Measurements from ENCODE around the gene RAB11FIP4.

RAB11FIP4 gene

DNA sequence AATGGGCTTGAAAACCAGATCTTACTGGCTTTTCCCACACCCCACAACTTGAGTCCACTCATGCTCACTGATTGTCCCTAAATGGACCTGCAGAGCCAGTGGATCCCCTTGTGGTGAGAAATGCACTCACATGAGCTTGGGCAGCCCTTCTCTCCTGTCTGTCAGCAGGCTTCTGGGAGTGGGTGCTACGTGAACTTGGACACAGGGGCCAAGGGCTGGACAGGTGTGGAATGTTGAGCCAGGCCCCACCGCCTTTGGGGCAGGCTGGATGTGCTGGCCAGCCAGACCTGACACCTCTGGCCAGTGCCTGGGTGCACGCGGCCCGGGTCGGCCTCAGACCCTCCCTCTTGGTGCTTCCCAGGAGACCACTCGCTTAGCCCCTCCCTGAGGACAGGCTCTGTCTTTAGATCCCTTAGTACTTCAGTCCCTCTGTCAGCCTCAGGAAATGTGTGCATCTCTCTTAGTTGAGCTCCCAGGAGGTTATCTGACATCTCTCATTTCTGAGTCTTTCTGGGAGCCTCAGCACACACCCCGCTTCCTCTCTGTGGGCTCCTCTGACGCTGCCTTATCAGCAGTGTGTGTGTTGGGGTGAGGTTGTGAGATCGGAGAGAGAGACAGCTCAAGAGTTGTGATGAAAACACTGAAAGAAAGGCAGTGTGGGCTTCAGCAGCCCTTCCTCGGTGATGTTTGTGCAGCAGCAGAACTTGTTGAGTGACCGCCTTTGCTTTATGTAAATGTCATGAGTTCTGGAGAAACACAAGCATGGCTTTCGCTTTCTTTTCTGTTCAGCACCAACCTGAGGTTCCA is 117.0 kb downstream of the RAB11FIP4 start:
- peak; percentile 79 for DNase-seq

DNA sequence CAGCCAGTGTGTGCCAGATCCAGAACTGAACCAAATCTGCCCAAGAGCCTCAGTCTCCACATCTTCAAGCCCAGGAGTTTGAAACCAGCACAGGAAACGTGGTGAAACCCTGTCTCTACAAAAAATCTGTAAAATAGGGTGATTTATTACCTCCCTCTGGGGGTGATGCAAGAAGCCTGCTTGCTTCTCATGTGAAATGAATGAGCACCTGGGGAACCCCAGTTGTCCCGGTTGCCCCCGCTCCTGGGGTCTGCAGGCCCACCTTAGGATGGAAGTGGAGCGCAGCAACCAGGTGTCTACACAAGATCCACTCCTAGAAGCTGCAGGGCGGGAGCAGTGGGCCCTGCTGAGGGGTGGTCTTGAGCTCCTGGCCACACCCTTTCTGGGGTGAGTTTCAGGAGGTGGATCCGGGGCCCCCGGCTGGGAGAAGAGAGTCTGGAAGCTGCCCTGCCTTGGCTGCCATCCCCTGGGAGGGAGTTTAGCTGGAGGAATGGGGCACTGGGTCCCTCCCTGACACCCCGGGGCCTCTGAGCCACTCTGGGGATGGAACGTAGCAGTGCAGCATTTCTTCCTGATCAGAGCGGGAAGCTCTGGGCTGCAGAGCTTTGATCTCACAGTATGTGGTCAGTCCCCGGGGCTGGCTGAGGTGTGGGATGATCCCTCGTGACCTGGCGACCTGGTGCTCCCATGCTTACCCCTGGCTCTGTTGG is 117.8 kb downstream of the RAB11FIP4 start:
- peak; percentile 59 for DNase-seq

DNA sequence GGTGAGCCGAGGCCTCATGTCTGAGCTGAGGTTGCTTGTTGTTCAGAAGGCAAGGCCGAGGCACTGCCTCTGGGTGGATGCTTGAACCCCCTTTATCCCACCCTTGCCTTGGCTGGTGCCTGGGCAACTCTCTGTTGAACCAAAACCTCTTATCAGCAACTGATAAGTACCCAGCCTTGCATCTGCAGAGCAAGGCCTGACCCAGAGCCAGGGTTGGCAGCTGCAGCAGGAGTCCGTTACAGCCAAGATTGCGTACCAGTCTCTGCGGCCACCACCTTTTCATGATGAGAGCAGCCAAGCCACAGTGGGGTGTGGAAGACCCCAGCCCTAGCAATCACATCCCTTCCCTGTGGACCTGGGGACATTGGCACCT is 118.3 kb downstream of the RAB11FIP4 start:
- no peak for DNase-seq

DNA sequence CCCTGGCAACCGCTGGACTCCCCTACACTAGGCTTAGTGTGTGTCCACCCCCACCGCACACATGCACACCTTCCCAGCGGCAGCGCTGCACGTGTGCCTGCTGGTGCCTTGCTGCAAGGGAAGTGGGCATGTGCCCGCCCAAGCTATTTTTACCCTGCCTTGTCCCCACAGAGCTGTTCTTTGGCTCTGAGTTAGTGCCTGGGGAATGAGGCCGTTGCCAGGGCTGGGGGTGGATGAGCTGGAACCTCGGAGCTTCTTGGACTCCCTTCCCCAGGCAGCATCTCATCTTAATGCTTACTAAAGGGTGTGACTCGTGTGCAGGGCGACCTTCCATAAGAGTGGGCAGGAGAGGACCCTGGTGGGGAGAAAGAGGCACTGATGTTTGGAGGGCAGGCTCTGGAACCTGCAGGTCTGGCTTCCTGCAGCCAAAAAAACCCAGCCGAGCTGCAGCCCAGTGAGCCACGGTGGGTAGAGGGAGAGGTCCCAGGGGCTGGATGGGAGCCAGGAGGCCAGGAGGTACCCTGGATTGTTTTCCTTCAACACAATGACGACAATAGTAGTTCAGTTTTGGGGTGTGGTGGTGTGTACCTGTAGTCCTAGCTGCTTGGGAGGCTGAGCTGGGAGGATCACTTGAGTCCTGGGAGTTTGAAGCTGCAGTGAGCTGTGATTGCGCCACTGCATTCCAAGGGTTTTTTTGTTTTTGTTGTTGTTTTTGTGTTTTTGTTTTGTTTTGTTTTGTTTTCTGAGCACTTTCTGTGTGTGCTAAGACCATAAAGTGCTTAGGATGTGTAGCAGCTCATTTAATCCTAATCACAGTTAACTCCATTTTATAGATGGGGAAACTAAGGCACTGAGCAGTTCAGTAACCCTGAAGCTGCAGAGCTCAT is 119.1 kb downstream of the RAB11FIP4 start:
- DNase-seq, result no peak

DNA sequence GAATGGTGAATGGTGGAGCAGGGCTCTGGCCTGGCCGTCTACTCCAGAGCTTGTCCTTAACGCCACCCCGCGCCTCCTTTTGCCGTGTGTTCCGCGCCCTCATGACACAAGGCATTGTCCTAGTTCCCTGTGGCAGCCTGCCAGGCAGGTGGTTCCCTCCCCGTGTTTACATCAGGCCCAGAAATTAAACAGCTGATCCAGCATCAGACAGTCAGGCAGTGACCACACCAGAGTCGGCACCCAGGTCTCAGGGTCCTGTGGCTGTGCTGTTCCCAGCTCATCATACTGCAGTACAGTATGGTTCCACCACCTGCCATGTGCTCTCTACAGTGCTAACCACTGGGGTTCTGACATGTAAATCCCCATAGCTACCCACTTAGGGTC is 119.7 kb downstream of the RAB11FIP4 start:
- no peak for DNase-seq

DNA sequence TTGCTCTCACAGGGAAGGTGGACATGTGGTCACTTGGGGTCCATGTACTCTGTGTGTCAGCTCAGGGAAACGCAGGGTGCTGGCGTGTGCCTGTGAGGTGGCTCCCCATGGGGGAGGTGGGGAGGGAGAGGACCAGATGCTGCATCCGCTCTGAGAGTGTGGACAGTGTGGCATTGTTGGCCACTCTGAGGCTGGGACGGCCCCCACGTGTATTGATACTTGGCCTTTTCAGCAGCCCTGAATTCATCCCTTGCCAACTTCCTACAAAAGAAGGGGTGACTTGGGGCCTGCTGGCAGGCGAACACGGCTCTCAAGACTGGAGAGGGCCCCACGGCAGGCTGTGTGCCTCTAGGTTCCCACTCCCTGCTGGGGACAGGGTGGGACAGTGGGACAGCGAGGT is 120.1 kb downstream of the RAB11FIP4 start:
- DNase-seq, result no peak

DNA sequence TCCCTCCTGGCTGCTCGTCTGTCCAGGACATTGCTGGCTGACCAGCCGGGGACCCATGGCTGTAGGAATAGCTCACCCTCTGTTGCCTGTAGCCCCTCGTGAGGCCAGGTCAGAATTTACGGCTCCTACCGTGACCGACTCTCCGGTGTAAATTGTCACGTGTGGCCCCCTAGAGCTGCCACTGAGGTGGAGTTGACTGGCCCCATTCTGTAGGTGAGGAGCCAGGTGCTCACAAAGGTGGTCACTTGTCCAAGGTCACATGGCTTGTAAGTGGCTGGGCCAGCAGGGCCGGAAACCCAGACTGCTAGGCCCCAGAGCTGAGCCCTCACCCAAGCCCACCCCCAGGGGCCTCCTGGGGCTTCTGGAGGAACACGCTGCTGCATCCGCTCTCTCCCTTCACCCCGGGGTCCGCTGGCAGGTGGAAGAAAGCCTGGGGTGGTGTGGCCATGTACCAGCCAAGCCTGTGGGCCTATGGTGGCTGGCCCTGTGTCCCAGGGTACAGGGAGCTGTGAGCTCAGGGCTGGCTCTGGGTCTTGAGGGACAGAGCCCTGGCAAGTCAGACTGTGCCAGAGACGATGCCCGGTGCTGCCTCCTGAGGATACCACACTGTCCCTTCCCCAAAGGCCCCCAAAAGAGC is 120.7 kb downstream of the RAB11FIP4 start:
- DNase-seq, result peak; percentile 55

DNA sequence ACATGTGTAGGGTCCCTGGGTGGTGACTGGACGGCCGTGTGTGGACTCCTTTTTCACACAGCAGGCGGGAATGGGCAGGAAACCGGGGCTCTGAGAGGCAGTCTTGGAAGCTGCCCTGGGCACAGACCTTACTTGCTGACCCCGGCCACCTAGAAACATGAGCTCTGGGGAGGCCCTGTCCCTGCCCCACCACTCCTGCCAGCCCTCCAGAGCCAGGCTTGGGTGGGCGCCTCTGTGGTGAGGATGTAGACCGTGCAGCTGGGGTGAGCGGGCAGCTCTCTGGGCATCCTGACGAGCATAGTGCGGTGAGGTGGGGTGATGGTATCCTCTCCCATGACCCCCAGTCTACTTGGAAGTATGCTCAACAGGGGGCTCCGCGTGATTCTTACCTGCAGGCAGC is 121.3 kb downstream of the RAB11FIP4 start:
- DNase-seq, result no peak

DNA sequence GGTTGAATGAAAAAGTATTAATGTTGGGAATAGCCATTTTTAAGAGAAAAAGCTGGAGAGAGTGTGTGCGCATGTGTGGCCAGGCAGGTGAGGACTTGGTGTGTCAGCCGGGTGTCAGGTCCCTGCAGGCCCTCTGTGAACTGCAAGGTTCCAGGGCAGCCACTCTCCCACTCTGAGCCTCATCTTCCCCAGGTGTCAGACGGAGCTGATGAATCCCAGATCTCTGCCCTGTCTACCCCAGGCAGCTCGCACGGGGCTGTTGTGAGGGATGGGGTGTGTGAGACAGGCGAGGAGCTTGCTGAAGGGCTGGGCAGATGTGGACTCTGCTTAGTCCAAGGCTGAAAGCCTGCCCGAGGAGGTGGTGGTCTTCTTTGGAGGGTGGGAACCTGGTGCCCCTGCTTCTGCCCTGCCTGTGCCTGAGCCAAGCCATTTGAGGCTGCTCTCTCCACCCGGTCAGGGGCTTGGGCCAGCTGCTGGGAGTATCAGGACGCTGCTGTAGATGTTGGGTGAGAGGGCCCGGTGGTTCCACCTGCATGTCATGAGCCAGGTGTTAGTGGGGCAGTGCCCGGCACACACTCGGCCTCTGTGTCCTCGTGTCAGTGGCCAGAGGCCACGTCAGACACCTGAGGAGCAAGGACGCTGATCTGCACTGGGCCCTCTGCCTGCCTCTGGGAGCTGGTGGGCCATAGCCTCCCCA is 122.4 kb downstream of the RAB11FIP4 start:
- DNase-seq, result peak; percentile 86

DNA sequence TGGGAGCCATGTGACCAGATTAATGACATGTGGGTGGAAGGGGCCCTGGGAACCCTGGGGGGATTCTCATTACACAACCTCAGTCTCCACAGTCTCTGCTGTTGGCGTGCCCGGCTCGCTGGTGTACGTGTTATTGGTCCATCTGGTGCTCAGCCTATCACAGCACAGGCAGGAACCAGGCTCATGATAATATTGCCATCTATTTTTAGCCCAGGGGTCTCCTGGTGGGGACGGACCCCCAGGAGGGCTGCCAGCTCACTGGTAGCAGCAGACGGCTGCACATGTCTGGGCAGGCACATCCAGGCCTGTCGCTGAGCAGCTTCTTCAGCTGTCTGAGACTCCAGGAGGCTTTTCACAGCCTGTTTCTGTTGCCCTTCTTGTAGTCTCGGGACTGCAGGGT is 123.8 kb downstream of the RAB11FIP4 start:
- no peak for DNase-seq

DNA sequence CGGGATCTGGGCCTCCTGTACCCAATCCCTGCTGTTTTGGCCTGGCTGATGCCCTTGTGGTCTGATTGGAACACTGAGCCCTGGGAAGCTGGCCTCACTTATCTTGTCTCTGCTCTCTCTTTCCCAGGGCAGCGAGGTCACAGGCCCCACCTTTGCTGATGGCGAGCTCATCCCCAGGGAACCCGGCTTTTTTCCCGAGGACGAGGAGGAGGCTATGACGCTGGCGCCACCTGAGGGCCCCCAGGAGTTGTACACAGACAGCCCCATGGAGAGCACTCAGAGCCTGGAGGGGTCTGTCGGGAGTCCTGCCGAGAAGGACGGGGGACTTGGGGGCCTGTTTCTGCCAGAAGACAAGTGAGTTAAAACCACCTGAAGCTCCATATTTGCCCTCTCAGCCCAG is 126.0 kb downstream of the RAB11FIP4 start:
- DNase-seq, result peak; percentile 87

DNA sequence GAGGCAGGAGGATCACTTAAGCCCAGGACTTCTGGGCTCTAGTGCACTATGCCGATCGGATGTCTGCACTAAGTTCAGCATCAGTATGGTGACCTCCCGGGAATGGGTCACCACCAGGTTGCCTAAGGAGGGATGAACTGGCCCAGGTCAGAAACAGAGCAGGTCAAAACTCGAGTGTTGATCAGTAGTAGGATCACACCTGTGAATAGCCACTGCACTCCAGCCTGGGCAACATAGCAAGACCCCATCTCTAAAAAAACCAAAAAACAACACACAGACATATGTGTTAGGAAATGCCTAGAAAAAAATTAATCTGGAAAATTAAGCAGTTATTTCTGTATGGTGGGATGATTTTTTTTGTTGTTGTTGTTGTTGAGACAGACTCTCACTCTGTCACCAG is 127.0 kb downstream of the RAB11FIP4 start:
- DNase-seq, result no peak

DNA sequence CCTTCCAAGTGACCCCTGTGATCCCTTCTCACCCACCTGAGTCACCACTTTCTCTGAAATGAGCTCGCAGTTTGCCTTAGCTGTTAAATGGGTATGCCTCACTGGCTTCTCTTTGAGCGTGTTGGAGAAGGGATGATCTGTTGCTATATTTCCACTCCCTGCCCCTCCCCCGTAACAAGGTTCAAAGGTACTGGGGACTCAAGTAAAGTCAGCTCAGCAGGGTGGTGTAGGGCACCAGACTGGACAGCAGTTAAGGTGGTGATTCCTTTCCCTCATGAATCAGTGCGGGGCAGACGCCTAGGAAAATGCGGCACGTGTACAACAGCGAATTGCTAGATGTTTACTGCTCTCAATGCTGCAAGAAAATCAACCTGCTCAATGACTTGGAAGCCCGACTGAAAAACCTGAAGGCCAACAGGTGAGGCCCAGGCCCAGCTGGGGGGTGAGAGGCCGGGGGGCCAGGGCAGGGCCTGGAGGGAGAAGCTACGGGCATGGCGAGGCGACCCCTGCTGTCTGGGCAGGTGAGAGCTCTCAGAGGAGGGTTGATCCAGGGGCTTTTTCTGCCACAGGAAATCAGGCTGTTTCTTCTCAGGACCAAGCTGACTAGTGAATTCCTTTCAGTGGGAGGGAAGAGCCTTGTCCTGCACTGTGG is 130.3 kb downstream of the RAB11FIP4 start:
- DNase-seq, result no peak

DNA sequence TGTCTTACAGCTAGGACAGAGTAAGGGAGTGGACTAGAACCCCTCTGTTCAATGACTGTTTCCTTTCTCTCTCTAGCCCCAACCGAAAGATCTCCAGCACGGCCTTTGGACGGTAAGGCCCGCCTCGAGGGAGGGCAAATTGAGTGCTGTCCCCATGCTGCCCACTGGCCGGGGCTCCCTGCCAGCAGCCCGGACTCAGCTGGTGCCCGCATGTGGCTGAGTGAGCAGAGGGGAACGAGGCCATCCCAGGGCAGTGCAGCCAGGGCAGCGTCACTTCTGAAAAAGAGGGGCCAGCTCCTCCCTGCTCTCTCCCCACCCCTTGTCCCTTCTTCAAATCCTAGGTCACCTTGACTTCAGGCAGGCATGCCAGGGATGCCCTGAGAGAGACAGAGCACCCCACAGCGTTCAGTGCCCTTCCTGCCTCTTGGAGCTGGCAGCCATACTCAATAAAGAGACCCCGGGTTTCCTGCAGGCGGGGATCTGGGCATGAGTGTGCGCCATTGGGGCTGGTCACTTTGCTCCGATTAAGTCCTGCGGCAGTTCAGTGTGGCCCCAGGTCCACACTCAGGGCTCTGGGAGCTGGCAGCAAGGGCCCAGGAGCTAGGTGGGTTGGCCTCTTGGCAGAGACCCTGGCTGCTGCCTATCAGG is 130.9 kb downstream of the RAB11FIP4 start:
- no peak for DNase-seq

DNA sequence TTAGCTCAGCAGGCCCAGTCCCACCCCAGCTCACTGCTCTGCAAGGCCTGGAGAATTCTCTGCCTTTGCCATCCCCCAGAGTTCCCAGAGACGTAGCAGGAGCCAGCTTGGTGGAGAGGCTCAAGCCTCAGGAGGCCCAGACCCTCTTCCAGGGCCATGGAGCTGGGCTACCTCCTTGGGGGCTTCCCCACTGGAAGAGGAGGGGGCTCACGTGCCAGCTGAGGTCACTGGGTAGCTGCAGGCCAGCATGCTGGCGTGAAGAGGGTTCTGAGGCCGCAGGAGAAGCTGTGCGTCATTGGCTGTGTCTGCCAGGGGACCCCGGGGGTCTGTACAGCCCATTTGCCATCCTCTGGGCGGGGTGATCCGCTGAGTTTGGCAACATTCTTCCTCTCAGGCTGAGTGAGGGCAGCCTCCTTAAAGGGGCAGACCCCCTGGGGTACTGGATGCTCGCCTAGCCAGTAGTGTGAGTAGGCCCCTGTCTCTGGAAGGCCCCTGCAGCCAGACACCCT is 131.6 kb downstream of the RAB11FIP4 start:
- no peak for DNase-seq

DNA sequence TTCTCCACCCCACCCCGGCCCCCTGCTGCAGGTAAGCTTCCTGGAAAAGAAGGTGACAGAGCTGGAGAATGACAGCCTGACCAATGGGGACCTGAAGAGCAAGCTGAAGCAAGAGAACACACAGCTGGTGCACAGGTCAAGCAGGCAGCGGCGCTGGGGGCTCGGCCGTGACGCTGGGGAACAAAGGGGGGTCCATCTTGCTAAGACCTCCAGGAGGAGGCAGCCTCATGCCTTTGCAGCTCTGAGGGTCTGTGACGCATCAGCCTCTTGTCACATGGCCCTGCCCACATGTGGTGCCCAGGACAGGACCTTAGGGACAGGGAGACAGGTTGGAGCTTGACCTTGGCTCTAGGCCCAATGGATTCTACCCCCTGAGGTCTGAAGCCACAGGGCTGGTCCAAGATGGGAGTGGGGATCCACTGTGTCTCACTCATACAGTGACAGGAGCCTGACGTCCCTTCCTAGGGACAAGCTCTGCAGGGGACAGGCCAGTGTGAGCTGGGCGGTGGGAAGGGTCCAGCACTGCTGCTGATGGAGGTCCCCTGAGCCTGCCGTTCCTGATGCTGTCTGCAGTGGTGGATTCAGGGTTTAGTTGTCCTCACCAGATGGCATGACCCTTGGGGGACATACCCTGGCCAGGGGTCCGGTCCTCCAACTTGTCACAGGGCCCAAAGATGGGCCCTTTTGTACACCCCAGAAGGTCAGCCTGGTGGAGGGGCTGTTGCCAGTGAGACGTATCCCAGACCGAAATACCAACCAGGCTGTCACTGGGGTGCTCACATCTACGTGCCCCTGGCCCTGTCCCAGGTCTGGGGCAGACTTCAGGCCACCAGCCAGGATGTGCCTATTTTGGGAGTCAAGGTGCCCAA is 132.6 kb downstream of the RAB11FIP4 start:
- no peak for DNase-seq

DNA sequence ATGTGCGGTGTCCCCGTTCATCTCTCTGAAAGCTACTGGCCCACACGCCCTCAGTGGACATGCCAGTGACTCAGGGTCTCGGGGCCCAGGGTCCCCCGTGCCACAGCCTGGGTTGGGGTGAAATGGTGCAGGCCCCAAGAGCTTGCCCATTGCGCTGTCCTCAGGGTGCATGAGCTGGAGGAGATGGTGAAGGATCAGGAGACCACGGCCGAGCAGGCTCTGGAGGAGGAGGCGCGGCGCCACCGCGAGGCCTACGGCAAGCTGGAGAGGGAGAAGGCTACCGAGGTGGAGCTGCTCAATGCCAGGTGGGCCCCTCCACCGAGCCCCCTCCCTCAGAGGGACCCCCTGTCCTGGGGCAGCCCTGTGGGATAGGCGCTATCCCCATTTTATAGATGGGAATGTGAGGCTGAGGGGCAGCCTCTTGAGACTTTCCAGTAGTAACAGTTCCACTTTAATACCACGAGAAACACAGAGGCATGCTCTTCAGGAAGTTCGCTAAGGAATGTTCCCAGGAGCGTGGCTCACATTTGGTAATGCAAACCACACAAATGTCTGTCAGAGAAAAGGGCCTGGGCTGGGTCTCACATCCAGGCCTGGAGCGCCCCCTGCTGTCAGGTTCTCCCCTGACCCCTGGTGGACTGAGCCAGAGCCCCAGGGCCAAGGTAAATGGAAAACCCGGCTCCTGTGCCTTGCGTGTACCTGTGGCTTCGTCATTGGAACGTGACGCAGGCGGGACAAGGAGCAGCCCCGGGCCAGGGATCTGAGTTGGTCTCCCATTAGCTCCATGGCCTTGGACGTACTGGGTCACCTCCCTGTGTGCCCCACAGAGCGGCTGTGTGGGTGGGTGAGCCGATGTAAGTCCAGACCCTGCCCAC is 133.7 kb downstream of the RAB11FIP4 start:
- DNase-seq, result peak; percentile 98

DNA sequence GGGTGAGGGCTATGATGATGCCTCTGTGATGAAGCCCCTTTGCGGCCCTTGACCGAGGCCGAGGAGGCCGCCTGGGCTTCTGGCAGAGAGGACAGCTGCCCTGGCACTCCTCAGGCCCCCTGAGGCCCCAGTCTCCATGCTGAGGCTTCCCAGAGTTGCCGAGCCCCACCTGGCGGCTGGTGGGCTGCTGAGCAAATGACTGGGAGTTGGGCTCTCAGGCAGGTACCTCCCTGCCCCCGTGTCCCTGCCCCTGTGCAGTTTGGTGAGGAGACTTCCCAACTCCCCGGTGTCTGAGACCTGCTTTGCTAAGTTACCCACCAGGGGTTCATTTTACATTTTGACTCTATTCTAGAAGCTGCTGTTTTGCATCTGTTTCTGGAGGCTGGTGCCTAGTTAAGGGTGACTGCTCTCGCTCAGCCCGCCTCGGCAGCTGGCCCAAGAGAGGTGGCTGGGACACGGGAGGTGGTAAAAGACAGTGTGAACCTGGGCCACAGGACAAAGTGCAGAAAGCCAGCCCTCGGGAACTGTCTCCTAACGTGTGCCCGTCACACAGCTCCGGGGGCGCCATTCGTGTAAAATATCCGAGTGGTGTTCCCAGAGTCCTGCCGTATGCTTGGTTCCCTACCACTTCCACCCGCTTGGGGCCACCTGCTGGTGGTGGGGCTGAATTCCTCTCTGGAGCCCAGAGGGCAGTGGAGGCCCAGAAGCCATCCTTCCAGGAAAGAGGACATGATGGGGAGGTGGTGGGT is 134.5 kb downstream of the RAB11FIP4 start:
- peak; percentile 79 for DNase-seq
